NT2/D1 (cell line): ENCODE data around the gene ITSN1.

Source experiments
- DNase-seq: peaks from one replicate; pipeline ENCODE4 v3.0.0-alpha.2; 2011; ENCODE audit warnings: low read depth, low spot score
- H3K27me3 ChIP-seq: 2 replicates; pipeline ENCODE4 v1.6.0; 2011; ENCODE audit warnings: mild to moderate bottlenecking; ENCODE audit not compliant: insufficient read length, insufficient read depth
- H3K36me3 ChIP-seq: 2 replicates; pipeline ENCODE4 v1.6.1; 2011; ENCODE audit warnings: mild to moderate bottlenecking, low read length, mixed read lengths; ENCODE audit not compliant: insufficient read depth, insufficient read length
- H3K4me1 ChIP-seq: 2 replicates; pipeline ENCODE4 v1.5.1; 2011; ENCODE audit not compliant: insufficient read depth, insufficient read length
- H3K4me3 ChIP-seq: 2 replicates; pipeline ENCODE4 v1.5.1; 2011; ENCODE audit warnings: low read depth; ENCODE audit not compliant: insufficient read length
- H3K9ac ChIP-seq: 2 replicates; pipeline ENCODE4 v1.6.0; 2011; ENCODE audit warnings: low read depth; ENCODE audit not compliant: insufficient read length
- H3K9me3 ChIP-seq: 2 replicates; pipeline ENCODE4 v1.5.1; 2011; ENCODE audit warnings: mild to moderate bottlenecking, low read length; ENCODE audit not compliant: insufficient read depth
- SUZ12 ChIP-seq: IDR thresholded peaks from 2 replicates; pipeline ENCODE4 v1.6.1; 2011; ENCODE audit not compliant: insufficient read length, insufficient read depth; ENCODE audit errors: extremely low read depth
- YY1 ChIP-seq: IDR thresholded peaks from 2 replicates; pipeline ENCODE4 v1.6.1; 2011; ENCODE audit not compliant: insufficient read length, insufficient read depth
- ZNF274 ChIP-seq: IDR thresholded peaks from 2 replicates; pipeline ENCODE4 v1.6.1; 2011; ENCODE audit warnings: mild to moderate bottlenecking, low read depth, low read length

Gene ITSN1

DNA sequence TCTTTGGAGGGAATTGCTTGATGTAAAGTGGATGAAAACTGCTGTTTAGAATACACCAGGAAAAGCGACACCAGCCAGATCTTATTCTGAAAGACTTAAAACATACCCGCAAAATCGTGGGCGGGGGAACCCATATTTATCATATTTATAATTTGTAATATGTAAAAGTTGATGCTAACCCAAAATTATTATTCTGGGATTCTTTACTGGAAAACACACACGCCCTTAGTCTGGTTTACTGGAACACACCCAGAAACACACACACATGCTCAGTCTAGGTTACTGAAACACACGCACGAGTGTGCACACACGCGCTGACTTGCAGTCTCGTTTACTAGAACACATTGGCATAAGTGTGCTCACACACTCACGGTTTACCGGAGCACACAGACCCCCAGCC is 240.8 kb downstream of the ITSN1 start:
- Histone ChIP-seq H3K9ac (no peak overlapping the region), H3K4me3 (no peak overlapping the region), H3K9me3 (no peaks in the 10 kb centered on the region), H3K36me3 (no peaks in the 10 kb centered on the region), H3K4me1 (no peaks in the 10 kb centered on the region), H3K27me3 (no peaks in the 10 kb centered on the region)
- TF ChIP-seq YY1: no peak
- no peak for TF ChIP-seq ZNF274
- TF ChIP-seq SUZ12: no peak
- no peak for DNase-seq

DNA sequence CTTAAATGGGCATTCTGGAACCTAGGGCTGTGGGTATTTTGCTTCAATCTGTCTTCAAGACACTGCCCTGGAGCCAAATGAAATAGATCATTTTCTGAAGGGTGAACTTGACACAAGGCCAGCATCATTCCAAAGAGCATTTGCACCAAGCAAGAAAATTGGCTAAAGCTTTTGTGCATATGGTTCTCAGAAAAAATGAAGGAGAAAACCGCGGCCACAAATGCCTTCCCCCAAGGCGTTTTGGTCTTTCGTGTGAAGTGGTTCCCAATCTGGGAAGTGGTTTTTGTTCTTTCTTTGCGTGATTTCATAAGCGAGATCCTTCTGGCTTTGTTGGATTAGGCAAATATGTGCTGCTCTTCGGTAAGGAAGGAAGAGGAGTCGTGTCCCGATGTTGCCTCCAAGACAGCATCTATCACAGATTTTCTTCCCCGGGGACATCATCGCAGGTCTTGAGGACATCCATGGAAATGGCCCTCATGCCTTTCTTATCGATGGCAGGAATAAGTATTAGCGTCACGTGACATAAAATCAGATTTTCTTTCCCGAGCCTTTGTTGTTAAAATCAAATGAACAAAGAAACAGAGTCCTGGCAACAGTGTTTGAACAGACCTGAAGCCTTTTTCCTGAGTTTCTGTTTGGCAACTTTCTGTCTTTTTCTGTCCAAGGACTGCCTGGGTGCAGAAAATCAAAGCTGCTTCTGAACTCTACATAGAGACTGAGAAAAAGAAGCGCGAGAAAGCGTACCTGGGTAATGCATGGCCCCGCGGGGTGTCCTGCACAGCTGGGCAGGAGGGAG is 242.3 kb downstream of the ITSN1 start:
- no peak overlapping the region for H3K4me3 ChIP-seq

GRCh38 chr21:33885172-33885514 is 242.8 kb downstream of the ITSN1 start:
- Histone ChIP-seq H3K9ac (no peak overlapping the region), H3K27me3 (no peaks in the 10 kb centered on the region)
- TF ChIP-seq YY1 (no peak), SUZ12 (no peak), ZNF274 (no peak)

More for the DNA sequence above, 242.3 kb downstream of the ITSN1 start:
- H3K27me3 ChIP-seq: no peaks in the 10 kb centered on the region
- H3K9ac ChIP-seq: no peak overlapping the region
- no peaks in the 10 kb centered on the region for H3K36me3 ChIP-seq
- no peak for TF ChIP-seq SUZ12
- TF ChIP-seq ZNF274: no peak
- TF ChIP-seq YY1: no peak
- H3K4me1 ChIP-seq: no peaks in the 10 kb centered on the region
- H3K9me3 ChIP-seq: no peaks in the 10 kb centered on the region
- no peak for DNase-seq

GRCh38 chr21:33886321-33886720 is 244.0 kb downstream of the ITSN1 start:
- Histone ChIP-seq H3K36me3 (no peaks in the 10 kb centered on the region), H3K4me1 (no peaks in the 10 kb centered on the region), H3K27me3 (no peaks in the 10 kb centered on the region), H3K9me3 (no peaks in the 10 kb centered on the region), H3K9ac (no peak overlapping the region), H3K4me3 (no peak overlapping the region)
- no peak for DNase-seq
- TF ChIP-seq SUZ12: no peak
- no peak for TF ChIP-seq ZNF274
- TF ChIP-seq YY1: no peak

More at GRCh38 chr21:33885172-33885514, 242.8 kb downstream of the ITSN1 start:
- Histone ChIP-seq H3K4me1 (no peaks in the 10 kb centered on the region), H3K36me3 (no peaks in the 10 kb centered on the region), H3K9me3 (no peaks in the 10 kb centered on the region), H3K4me3 (no peak overlapping the region)
- no peak for DNase-seq

DNA sequence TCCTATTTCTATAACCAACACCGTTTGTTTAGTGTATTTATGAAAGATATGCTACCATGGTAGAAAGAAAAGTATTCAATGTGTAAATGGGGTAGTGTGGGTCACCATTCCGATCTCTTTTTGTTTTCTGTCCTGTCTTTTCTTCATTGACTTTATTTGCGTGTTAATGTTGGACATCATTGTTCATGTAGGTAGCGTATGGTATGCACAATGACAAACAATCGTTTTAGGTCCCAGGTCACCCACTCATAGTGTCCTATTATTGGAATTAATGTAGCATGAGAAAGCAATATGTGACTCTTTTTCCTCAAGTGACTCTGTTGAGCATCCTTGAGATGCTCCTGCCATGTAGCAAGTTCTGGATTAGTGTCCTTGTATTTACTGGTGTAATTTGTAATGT is 247.9 kb downstream of the ITSN1 start:
- TF ChIP-seq ZNF274 (no peak), YY1 (no peak), SUZ12 (no peak)
- Histone ChIP-seq H3K9me3 (no peaks in the 10 kb centered on the region), H3K9ac (no peak overlapping the region), H3K4me3 (no peak overlapping the region), H3K4me1 (peaks cover 5% of the 10 kb centered on the region), H3K36me3 (no peaks in the 10 kb centered on the region), H3K27me3 (no peaks in the 10 kb centered on the region)
- no peak for DNase-seq

GRCh38 chr21:33892853-33893252 is 250.6 kb downstream of the ITSN1 start:
- H3K9ac ChIP-seq: no peak overlapping the region
- H3K4me3 ChIP-seq: no peak overlapping the region
- no peaks in the 10 kb centered on the region for H3K36me3 ChIP-seq
- H3K9me3 ChIP-seq: no peaks in the 10 kb centered on the region
- DNase-seq: peak; percentile 64
- TF ChIP-seq ZNF274: no peak
- no peak for TF ChIP-seq YY1
- no peak for TF ChIP-seq SUZ12
- no peaks in the 10 kb centered on the region for H3K27me3 ChIP-seq
- peaks cover 14% of the 10 kb centered on the region for H3K4me1 ChIP-seq

GRCh38 chr21:33893917-33894316 is 251.6 kb downstream of the ITSN1 start:
- no peak overlapping the region for H3K9ac ChIP-seq
- no peak overlapping the region for H3K4me3 ChIP-seq
- H3K9me3 ChIP-seq: no peaks in the 10 kb centered on the region
- no peaks in the 10 kb centered on the region for H3K36me3 ChIP-seq
- TF ChIP-seq YY1 (no peak), SUZ12 (no peak), ZNF274 (no peak)
- no peaks in the 10 kb centered on the region for H3K27me3 ChIP-seq
- H3K4me1 ChIP-seq: peaks cover 14% of the 10 kb centered on the region
- DNase-seq: no peak
